K562 (cell line): ENCODE results near the gene DNAJC6. TPM values are rescaled to one million over a fixed set of nuclear protein-coding genes. Genes with fewer than 3 reads are reported as not detected.

ENCODE experiments used
- ATAC-seq: fragments of 200-7000 bp; cut with Tn5 transposase; 3 replicates; pipeline ENCODE4 v1.9.1; 2020; ENCODE audit warnings: moderate library complexity
- BruUV-seq: library from RNA; stranded (reverse); fragments of 400-500 nt; replicated peaks from 2 replicates; lab custom pipeline; 2021; lab: Mats Ljungman, UMichigan
- CTCF ChIA-PET: fragments of 300-600 bp; formaldehyde crosslinking; extraction: SDS; loops from one replicate; lab custom pipeline; 2021; ENCODE audit warnings: low intra/inter-chr PET ratio; lab: Yijun Ruan, JAX
- POLR2A ChIA-PET: fragments of 300-600, 350-650 bp; sonication (Branson Sonifier 250); formaldehyde crosslinking; extraction: SDS; loops from one replicate; lab custom pipeline; 2021; ENCODE audit warnings: antibody characterized with exemption, inconsistent platforms; lab: Yijun Ruan, JAX
- DNase-seq, 4 experiments: peaks; one replicate each; pipeline versions ENCODE4 v3.0.0 to v3.0.0-alpha.2; 2011 to 2018; ENCODE audit warnings: low spot score in 3 of 4, mixed read lengths in 3 of 4; ENCODE audit errors: extremely low read depth in 1 of 4
- FAIRE-seq: peaks from 2 replicates; lab custom pipeline; 2011; peaks lifted over from hg19 to GRCh38; lab: Jason Lieb, UNC
- H2AFZ ChIP-seq: 2 replicates; pipeline ENCODE4 v1.6.0; 2011; ENCODE audit warnings: low read depth, low read length, control low read depth, inconsistent platforms
- H3K27ac ChIP-seq: fragments of 200-600 bp; 3 replicates; pipeline ENCODE4 v1.8.0; 2011; ENCODE audit warnings: low read depth, mild to moderate bottlenecking, control low read depth, inconsistent platforms, low read length, moderate library complexity, mixed read lengths; ENCODE audit errors: extremely low read depth
- H3K27me3 ChIP-seq, 2 experiments: fragments of 300-600 bp in 1 of 2; 2 replicates in 1 of 2; 3 replicates in 1 of 2; pipeline versions ENCODE4 v1.6.0 to v1.8.0; 2011; ENCODE audit warnings: inconsistent platforms in 2 of 2, low read length in 2 of 2, mild to moderate bottlenecking in 1 of 2, mixed read lengths in 1 of 2, moderate library complexity in 1 of 2; ENCODE audit not compliant: control insufficient read depth in 2 of 2, insufficient read depth in 2 of 2
- H3K36me3 ChIP-seq: fragments of 300-600 bp; 3 replicates; pipeline ENCODE4 v1.8.0; 2011; ENCODE audit warnings: mild to moderate bottlenecking, low read length, inconsistent platforms; ENCODE audit not compliant: control insufficient read depth, insufficient read depth
- H3K4me1 ChIP-seq, 2 experiments: fragments of 200-600 bp in 1 of 2; replicated peaks in 1 of 2; 2 replicates in 1 of 2; 3 replicates in 1 of 2; pipeline versions ENCODE4 v1.5.1 to v1.8.0; 2011; ENCODE audit warnings: inconsistent platforms in 2 of 2, low read length in 2 of 2, mild to moderate bottlenecking in 1 of 2, mixed read lengths in 1 of 2, moderate library complexity in 1 of 2; ENCODE audit not compliant: control insufficient read depth in 2 of 2, insufficient read depth in 2 of 2
- H3K4me2 ChIP-seq: 2 replicates; pipeline ENCODE4 v1.6.1; 2011; ENCODE audit warnings: low read length, control low read depth, inconsistent platforms, mixed read lengths; ENCODE audit not compliant: insufficient read depth
- H3K4me3 ChIP-seq: fragments of 200-600 bp; sonication (generic), shearing (Covaris generic); 2 replicates; pipeline ENCODE4 v1.5.1; 2016; ENCODE audit warnings: control low read depth, inconsistent platforms
- H3K79me2 ChIP-seq: fragments of 200-600 bp; 3 replicates; pipeline ENCODE4 v1.8.0; 2011; ENCODE audit warnings: low read length, inconsistent platforms; ENCODE audit not compliant: control insufficient read depth, insufficient read depth
- H3K9ac ChIP-seq, 2 experiments: 2 replicates each; pipeline versions ENCODE4 v1.6.0 to v1.6.1; 2011; ENCODE audit warnings: low read depth in 2 of 2, low read length in 2 of 2, control low read depth in 1 of 2, inconsistent platforms in 1 of 2, mild to moderate bottlenecking in 1 of 2, mixed read lengths in 1 of 2; ENCODE audit not compliant: insufficient read depth in 1 of 2
- H3K9me1 ChIP-seq: one replicate; pipeline ENCODE4 v1.6.0; 2011; ENCODE audit warnings: inconsistent platforms, mild to moderate bottlenecking, low read length, moderate library complexity; ENCODE audit not compliant: control insufficient read depth, insufficient read depth
- H3K9me3 ChIP-seq: replicated peaks from 2 replicates; pipeline ENCODE4 v1.5.1; 2011; ENCODE audit warnings: low read depth, low read length, inconsistent platforms; ENCODE audit not compliant: control insufficient read depth, insufficient read depth
- H4K20me1 ChIP-seq: replicated peaks from 2 replicates; pipeline ENCODE4 v1.6.1; 2011; ENCODE audit warnings: low read length, inconsistent platforms, mixed read lengths; ENCODE audit not compliant: control insufficient read depth, insufficient read depth
- DPF2 ChIP-seq: fragments of 450-650 bp; IDR thresholded peaks from 2 replicates; pipeline ENCODE4 v1.6.1; 2016
- HMG20A ChIP-seq: fragments of 450-650 bp; formaldehyde crosslinking; conservative IDR thresholded peaks from 2 replicates; pipeline ENCODE4 v1.4.0; 2020; ENCODE audit warnings: mild to moderate bottlenecking, mixed read lengths
- MYBL2 ChIP-seq, 2 experiments: fragments of 450-650 bp in 1 of 2; sonication (generic) in 1 of 2; formaldehyde crosslinking in 1 of 2; IDR thresholded peaks; 2 replicates each; pipeline versions ENCODE4 v1.6.1 to v1.8.1; 2017 to 2022; ENCODE audit warnings: borderline replicate concordance in 1 of 2, inconsistent platforms in 1 of 2, low read depth in 1 of 2, mild to moderate bottlenecking in 1 of 2, missing genetic modification reagents in 1 of 2, moderate library complexity in 1 of 2
- PCBP2 ChIP-seq: fragments of 200-400 bp; formaldehyde crosslinking; IDR thresholded peaks from 2 replicates; pipeline ENCODE4 v1.6.1; 2018; ENCODE audit warnings: low read length, low read depth, mild to moderate bottlenecking, moderate library complexity; ENCODE audit not compliant: poor library complexity, severe bottlenecking
- POLR2A ChIP-seq: fragments of 450-650 bp; conservative IDR thresholded peaks from 2 replicates; pipeline ENCODE4 v1.6.1; 2016
- PTRF ChIP-seq: fragments of 450-650 bp; IDR thresholded peaks from 2 replicates; pipeline ENCODE4 v1.6.1; 2016; ENCODE audit warnings: mild to moderate bottlenecking, missing genetic modification characterization, missing compliant biosample characterization
- TAF1 ChIP-seq: IDR thresholded peaks from 2 replicates; pipeline ENCODE4 v1.6.1; 2011; ENCODE audit warnings: mild to moderate bottlenecking, low read length, moderate library complexity; ENCODE audit not compliant: insufficient read depth, control insufficient read depth, severe bottlenecking; ENCODE audit errors: extremely low read depth
- ZC3H11A ChIP-seq: IDR thresholded peaks from 2 replicates; pipeline ENCODE4 v1.6.1; 2012; ENCODE audit warnings: low read depth, low read length, improper control_type of control experiment
- ZNF79 ChIP-seq: fragments of 250-450 bp; sonication (Bioruptor Pico); IDR thresholded peaks from 2 replicates; pipeline ENCODE4 v1.4.0; 2020; ENCODE audit warnings: low read depth, mild to moderate bottlenecking, moderate library complexity
- WGBS: fragments of 100-300 bp; shearing (Covaris generic); methylation state at CpG from one replicate; pipeline ENCODE4 v1.1.6; 2016; ENCODE audit warnings: low coverage, mixed read lengths; ENCODE audit not compliant: insufficient coverage; ENCODE audit errors: missing lambda C conversion rate; 5-methylcytosine and 5-hydroxymethylcytosine counted together
- in situ Hi-C: fragments of 300-500 bp; cut with MboI; formaldehyde crosslinking; loops from 4 replicates; pipeline ENCODE4 v1.15.0; 2018; ENCODE audit warnings: inconsistent platforms, mixed read lengths
- intact Hi-C: fragments of 100-400 bp; cut with micrococcal nuclease; formaldehyde crosslinking; loops from 2 replicates; pipeline ENCODE4 v1.14.2; 2022
- polyA plus RNA-seq, 8 experiments: library from polyadenylated mRNA; depleted of rRNA in 4 of 8; stranded (reverse) in 5 of 8; unstranded in 3 of 8; fragments of >200 nt; fragmentation: Nextera tagmentation in 2 of 8; fragmentation: Illumina TruSeq in 1 of 8; extraction: Ambion mirVana in 2 of 8; extraction: Trizol in 1 of 8; gene quantifications; 2 replicates each; pipeline versions ENCODE4 v1.2.1 to v1.2.3, GENCODE V29; 2011 to 2014; ENCODE audit warnings: inconsistent platforms in 1 of 8, missing spikeins in 1 of 8
- total RNA-seq, 7 experiments: library from RNA; depleted of rRNA in 6 of 7; stranded (reverse); fragments of >200 nt in 6 of 7; fragmentation: Illumina TruSeq in 2 of 7; extraction: Trizol in 2 of 7; gene quantifications; 2 replicates each; pipeline versions ENCODE4 v1.2.1 to v1.2.3, GENCODE V29; 2011 to 2021; ENCODE audit warnings: low replicate concordance in 1 of 7
- TF ChIP-seq, protein P1 (sequence below): sonication (generic); formaldehyde crosslinking; IDR thresholded peaks from 2 replicates; pipeline ENCODE4 v1.8.0; 2022; ENCODE audit warnings: missing genetic modification reagents, mild to moderate bottlenecking, borderline replicate concordance
- TF ChIP-seq, protein P2 (sequence below): sonication (generic); formaldehyde crosslinking; IDR thresholded peaks from 2 replicates; pipeline ENCODE4 v1.8.1; 2022; ENCODE audit warnings: missing genetic modification reagents

DNAJC6 gene
- total and polyA plus RNA-seq, 9 of the 15 experiments (the other 6 are each of a cell fraction or from before 2014, with no cell fraction given), result 6.7 to 78.7 (median 28.0) TPM

DNA sequence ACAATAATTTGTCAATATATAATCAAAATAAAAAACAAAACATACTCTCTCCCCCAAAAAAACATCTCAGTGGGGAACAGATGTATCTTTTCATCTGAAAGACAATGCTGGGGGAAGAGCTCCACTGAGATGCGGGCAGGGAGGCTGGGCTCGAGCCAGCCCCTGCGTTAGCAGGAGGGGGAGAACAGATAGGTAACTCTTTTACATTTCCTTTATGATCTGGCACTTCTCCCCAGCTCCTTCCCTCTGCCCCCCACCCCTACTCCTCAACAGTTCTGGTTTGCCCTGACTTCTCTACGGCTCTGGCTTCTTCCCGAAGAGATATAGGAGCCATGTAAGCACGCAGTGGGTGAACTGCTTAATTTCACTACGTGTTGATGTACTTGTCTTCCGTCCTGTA lies 123.6 kb downstream of the DNAJC6 start:
- H3K27me3 ChIP-seq, result no peaks in the 10 kb centered on the region
- peaks cover 54% of the 10 kb centered on the region for H3K79me2 ChIP-seq
- no peaks in the 10 kb centered on the region for H4K20me1 ChIP-seq
- H3K4me2 ChIP-seq, result no peak overlapping the region
- no peaks in the 10 kb centered on the region for H3K9me3 ChIP-seq
- H3K9ac ChIP-seq, result no peak overlapping the region
- intact Hi-C loops (loop anchor here (5.0 to 10.0 kb wide), 2 partner anchors 94 to 522 kb away; no protein-coding TSS in a partner anchor), in situ Hi-C loops (loop anchor here (10.0 kb wide), 1 partner anchor 262 kb away; no protein-coding TSS in a partner anchor)
- H2AFZ ChIP-seq, result no peak overlapping the region
- peaks cover 6 to 17% of the 10 kb centered on the region in 2 experiments; a peak in 4 of 5 replicates for H3K4me1 ChIP-seq
- no peak overlapping the region for H3K4me3 ChIP-seq
- BruUV-seq, result TSS peak; percentile 6
- no peak for ATAC-seq
- TF ChIP-seq DPF2, result no peak
- 0 out of 2 replicates have a peak, but pooled peaks have one; percentile 29 for TF ChIP-seq POLR2A
- ChIA-PET CTCF (no interaction called here), POLR2A (interaction anchor here (1.5 kb wide), 1 partner anchor 21 kb away, joined by 4 read pairs; no protein-coding TSS in a partner anchor)
- H3K36me3 ChIP-seq, result peaks cover 78% of the 10 kb centered on the region
- no peak for FAIRE-seq
- H3K9me1 ChIP-seq, result no peaks in the 10 kb centered on the region
- H3K27ac ChIP-seq, result no peak overlapping the region
- WGBS, result 69% methylated on average over 7 of the region's 8 CpGs
- DNase-seq, result no peak

DNA sequence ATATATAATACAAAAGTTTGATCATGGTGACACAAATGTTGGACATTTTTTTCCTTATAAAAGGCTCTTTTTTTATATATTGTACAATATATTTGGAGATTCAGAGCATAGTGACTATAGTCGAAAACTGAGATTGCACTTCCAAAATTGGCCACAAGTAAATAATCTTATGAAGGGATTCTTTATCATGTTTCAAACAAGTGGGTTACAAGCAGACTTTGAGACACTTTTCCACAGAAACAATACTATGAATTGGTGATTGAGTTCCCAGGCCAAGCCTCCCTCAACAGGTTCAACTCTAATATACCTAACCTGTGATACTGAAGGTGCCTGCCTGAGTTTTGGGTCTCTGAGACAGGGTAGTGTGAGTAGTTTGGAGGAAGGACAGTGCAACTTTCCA lies 124.9 kb downstream of the DNAJC6 start:
- Histone ChIP-seq H3K4me2 (no peak overlapping the region), H3K4me3 (no peak overlapping the region), H3K9me1 (no peaks in the 10 kb centered on the region), H3K9ac (no peak overlapping the region), H3K9me3 (no peaks in the 10 kb centered on the region), H3K4me1 (peaks cover 6 to 11% of the 10 kb centered on the region in 2 experiments; a peak in 4 of 5 replicates), H2AFZ (no peak overlapping the region), H3K27me3 (no peaks in the 10 kb centered on the region), H4K20me1 (no peaks in the 10 kb centered on the region), H3K27ac (no peak overlapping the region), H3K79me2 (peaks cover 41% of the 10 kb centered on the region), H3K36me3 (peaks cover 65% of the 10 kb centered on the region)
- ATAC-seq (no peak), DNase-seq (no peak), FAIRE-seq (no peak)
- ChIA-PET POLR2A (interaction anchor here (0.8 to 1.5 kb wide), 2 partner anchors 22 to 41 kb away, joined by 3 to 4 read pairs; no protein-coding TSS in a partner anchor), CTCF (no interaction called here)
- in situ Hi-C loops, result loop anchor here (10.0 kb wide), 1 partner anchor 261 kb away; no protein-coding TSS in a partner anchor
- WGBS, result 83% methylated on average over 1 of the region's 1 CpG
- BruUV-seq, result no TSS peak
- intact Hi-C loops, result loop anchor here (5.0 to 10.0 kb wide), 2 partner anchors 93 to 521 kb away; no protein-coding TSS in a partner anchor
- TF ChIP-seq ZNF79 (no peak), PTRF (no peak), HMG20A (CRISPR knock-in tag) (no peak), MYBL2 (IDR thresholded peaks at IDR 0.05; ENCODE audit: low read depth) (no peak), MYBL2 (CRISPR knock-in tag; IDR thresholded peaks at IDR 0.05; ENCODE audit: borderline replicate concordance) (no peak), TAF1 (no peak), ZC3H11A (no peak), PCBP2 (no peak)
- TF ChIP-seq, protein P1, sequence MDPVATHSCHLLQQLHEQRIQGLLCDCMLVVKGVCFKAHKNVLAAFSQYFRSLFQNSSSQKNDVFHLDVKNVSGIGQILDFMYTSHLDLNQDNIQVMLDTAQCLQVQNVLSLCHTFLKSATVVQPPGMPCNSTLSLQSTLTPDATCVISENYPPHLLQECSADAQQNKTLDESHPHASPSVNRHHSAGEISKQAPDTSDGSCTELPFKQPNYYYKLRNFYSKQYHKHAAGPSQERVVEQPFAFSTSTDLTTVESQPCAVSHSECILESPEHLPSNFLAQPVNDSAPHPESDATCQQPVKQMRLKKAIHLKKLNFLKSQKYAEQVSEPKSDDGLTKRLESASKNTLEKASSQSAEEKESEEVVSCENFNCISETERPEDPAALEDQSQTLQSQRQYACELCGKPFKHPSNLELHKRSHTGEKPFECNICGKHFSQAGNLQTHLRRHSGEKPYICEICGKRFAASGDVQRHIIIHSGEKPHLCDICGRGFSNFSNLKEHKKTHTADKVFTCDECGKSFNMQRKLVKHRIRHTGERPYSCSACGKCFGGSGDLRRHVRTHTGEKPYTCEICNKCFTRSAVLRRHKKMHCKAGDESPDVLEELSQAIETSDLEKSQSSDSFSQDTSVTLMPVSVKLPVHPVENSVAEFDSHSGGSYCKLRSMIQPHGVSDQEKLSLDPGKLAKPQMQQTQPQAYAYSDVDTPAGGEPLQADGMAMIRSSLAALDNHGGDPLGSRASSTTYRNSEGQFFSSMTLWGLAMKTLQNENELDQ (CRISPR knock-in tag), result no peak
- TF ChIP-seq, protein P2, sequence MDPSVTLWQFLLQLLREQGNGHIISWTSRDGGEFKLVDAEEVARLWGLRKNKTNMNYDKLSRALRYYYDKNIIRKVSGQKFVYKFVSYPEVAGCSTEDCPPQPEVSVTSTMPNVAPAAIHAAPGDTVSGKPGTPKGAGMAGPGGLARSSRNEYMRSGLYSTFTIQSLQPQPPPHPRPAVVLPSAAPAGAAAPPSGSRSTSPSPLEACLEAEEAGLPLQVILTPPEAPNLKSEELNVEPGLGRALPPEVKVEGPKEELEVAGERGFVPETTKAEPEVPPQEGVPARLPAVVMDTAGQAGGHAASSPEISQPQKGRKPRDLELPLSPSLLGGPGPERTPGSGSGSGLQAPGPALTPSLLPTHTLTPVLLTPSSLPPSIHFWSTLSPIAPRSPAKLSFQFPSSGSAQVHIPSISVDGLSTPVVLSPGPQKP (CRISPR knock-in tag), result no peak
